OCI-LY3 (cell line): ENCODE results near the gene TECPR1.

ENCODE experiments used
- H2AFZ ChIP-seq: fragments of 200-600, 300-600 bp; shearing (Covaris generic); 2 replicates; pipeline ENCODE4 v1.6.0; 2014; ENCODE audit warnings: antibody characterized with exemption, low read depth, low read length
- H3K27ac ChIP-seq: fragments of 200-600, 300-600 bp; sonication (generic); 2 replicates; pipeline ENCODE4 v1.5.1; 2014; ENCODE audit warnings: mild to moderate bottlenecking, low read length, moderate library complexity, mixed read lengths
- H3K27me3 ChIP-seq: fragments of 200-600, 300-600 bp; sonication (generic); 2 replicates; pipeline ENCODE4 v1.6.1; 2014; ENCODE audit warnings: low read depth, low read length, mixed read lengths
- H3K36me3 ChIP-seq: fragments of 200-600, 300-600 bp; sonication (generic); replicated peaks from 2 replicates; pipeline ENCODE3; 2014; ENCODE audit warnings: low read depth, low read length, mixed read lengths
- H3K4me1 ChIP-seq: fragments of 300-600, 200-600 bp; sonication (generic); 2 replicates; pipeline ENCODE4 v1.6.1; 2014; ENCODE audit warnings: low read length, mixed read lengths
- H3K4me2 ChIP-seq: fragments of 200-600, 300-600 bp; sonication (generic); 2 replicates; pipeline ENCODE4 v1.6.1; 2014; ENCODE audit warnings: low read length, mixed read lengths
- H3K4me3 ChIP-seq: fragments of 300-600, 200-600 bp; sonication (generic); 2 replicates; pipeline ENCODE4 v1.5.1; 2014; ENCODE audit warnings: antibody characterized with exemption, mild to moderate bottlenecking, low read length, moderate library complexity
- H3K79me2 ChIP-seq: fragments of 300-600, 200-600 bp; shearing (Covaris generic); 2 replicates; pipeline ENCODE4 v1.6.1; 2014; ENCODE audit warnings: mild to moderate bottlenecking, low read length, mixed read lengths
- H3K9ac ChIP-seq: fragments of 300-600, 200-600 bp; shearing (Covaris generic); 2 replicates; pipeline ENCODE4 v1.6.0; 2014; ENCODE audit warnings: mild to moderate bottlenecking, low read length, moderate library complexity
- H3K9me3 ChIP-seq: fragments of 200-600, 300-600 bp; shearing (Covaris generic); 2 replicates; pipeline ENCODE4 v1.6.1; 2014; ENCODE audit warnings: low read length, mixed read lengths; ENCODE audit not compliant: insufficient read depth
- H4K20me1 ChIP-seq: fragments of 200-600, 300-600 bp; sonication (generic); 2 replicates; pipeline ENCODE4 v1.6.1; 2016; ENCODE audit warnings: low read length, mixed read lengths; ENCODE audit not compliant: insufficient read depth
- CTCF ChIP-seq: fragments of 200-600, 300-600 bp; sonication (generic); IDR thresholded peaks from 2 replicates; pipeline ENCODE4 v1.5.1; 2014; ENCODE audit warnings: antibody characterized with exemption, low read length, low read depth
- EZH2phosphoT487 ChIP-seq: fragments of 200-600 bp; shearing (Covaris generic); IDR thresholded peaks from 2 replicates; pipeline ENCODE4 v1.6.1; 2018; ENCODE audit warnings: antibody characterized with exemption, mixed run types, low read depth

The TECPR1 gene

DNA sequence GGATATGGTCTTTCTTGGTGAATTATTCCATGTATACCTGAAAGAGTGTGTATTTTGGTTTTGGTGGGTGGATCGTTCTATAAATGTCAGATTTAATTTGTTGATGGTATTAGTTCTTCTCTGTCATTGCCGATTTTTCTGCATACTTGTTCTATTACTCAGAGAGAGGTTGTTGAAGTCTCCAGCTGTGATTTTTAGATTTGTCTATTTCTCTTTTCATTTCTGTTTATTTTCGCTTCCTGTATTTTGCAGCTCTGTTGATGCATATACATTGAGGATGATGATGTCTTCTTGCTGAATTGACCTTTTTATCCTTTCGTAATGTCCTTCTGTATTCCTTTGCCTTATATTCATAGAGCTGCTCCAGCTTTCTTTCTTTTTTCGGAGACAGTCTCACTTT lies 52.9 kb downstream of the TECPR1 start:
- no peak overlapping the region for H3K9ac ChIP-seq
- H4K20me1 ChIP-seq, result peaks cover 70% of the 10 kb centered on the region
- H3K36me3 ChIP-seq, result no peaks in the 10 kb centered on the region
- H3K27ac ChIP-seq, result no peak overlapping the region
- H3K4me1 ChIP-seq, result peaks cover 44% of the 10 kb centered on the region
- no peak overlapping the region for H2AFZ ChIP-seq
- no peak for TF ChIP-seq EZH2phosphoT487
- no peak for TF ChIP-seq CTCF
- no peak overlapping the region for H3K4me3 ChIP-seq
- H3K9me3 ChIP-seq, result no peaks in the 10 kb centered on the region
- peaks cover 24% of the 10 kb centered on the region for H3K27me3 ChIP-seq
- H3K79me2 ChIP-seq, result no peaks in the 10 kb centered on the region
- no peak overlapping the region for H3K4me2 ChIP-seq

- no peak overlapping the region for H3K27ac ChIP-seq
- H3K4me2 ChIP-seq, result no peak overlapping the region
- peaks cover 53% of the 10 kb centered on the region for H4K20me1 ChIP-seq
- H3K27me3 ChIP-seq, result peaks cover 24% of the 10 kb centered on the region
- no peaks in the 10 kb centered on the region for H3K79me2 ChIP-seq
- H3K36me3 ChIP-seq, result peaks cover 8% of the 10 kb centered on the region
- H3K4me3 ChIP-seq, result no peak overlapping the region
- H3K4me1 ChIP-seq, result peaks cover 24% of the 10 kb centered on the region
- H3K9me3 ChIP-seq, result no peaks in the 10 kb centered on the region
- TF ChIP-seq EZH2phosphoT487 (no peak), CTCF (no peak)
- no peak overlapping the region for H2AFZ ChIP-seq
- H3K9ac ChIP-seq, result no peak overlapping the region
Measured at GRCh38 chr7:98196706-98197605, 55.1 kb downstream of the TECPR1 start.

GRCh38 chr7:98194672-98195457 lies 57.2 kb downstream of the TECPR1 start:
- no peak overlapping the region for H2AFZ ChIP-seq
- no peak for TF ChIP-seq EZH2phosphoT487
- TF ChIP-seq CTCF, result no peak
- no peak overlapping the region for H3K27ac ChIP-seq
- H3K4me1 ChIP-seq, result peaks cover 8% of the 10 kb centered on the region
- no peaks in the 10 kb centered on the region for H3K79me2 ChIP-seq
- H3K9me3 ChIP-seq, result no peaks in the 10 kb centered on the region
- no peak overlapping the region for H3K4me2 ChIP-seq
- peaks cover 34% of the 10 kb centered on the region for H4K20me1 ChIP-seq
- H3K4me3 ChIP-seq, result no peak overlapping the region
- peaks cover 8% of the 10 kb centered on the region for H3K27me3 ChIP-seq
- peaks cover 13% of the 10 kb centered on the region for H3K36me3 ChIP-seq
- no peak overlapping the region for H3K9ac ChIP-seq

- H2AFZ ChIP-seq, result no peak overlapping the region
- no peaks in the 10 kb centered on the region for H3K79me2 ChIP-seq
- no peak overlapping the region for H3K9ac ChIP-seq
- H3K27me3 ChIP-seq, result peaks cover 4% of the 10 kb centered on the region
- H3K4me3 ChIP-seq, result no peak overlapping the region
- H3K4me1 ChIP-seq, result peaks cover 6% of the 10 kb centered on the region
- no peak overlapping the region for H3K4me2 ChIP-seq
- H4K20me1 ChIP-seq, result peaks cover 30% of the 10 kb centered on the region
- no peaks in the 10 kb centered on the region for H3K9me3 ChIP-seq
- TF ChIP-seq EZH2phosphoT487 (no peak), CTCF (no peak)
- peaks cover 13% of the 10 kb centered on the region for H3K36me3 ChIP-seq
- H3K27ac ChIP-seq, result no peak overlapping the region
Measured at GRCh38 chr7:98194186-98194585, 57.8 kb downstream of the TECPR1 start.
